CD4-positive, alpha-beta T cell treated with Interleukin-17A for 1 hour (primary cell): ENCODE results near the gene ARPC2.

Source experiments
- DNase-seq: peaks from one replicate; pipeline ENCODE4 v3.0.0-alpha.2; 2020

The ARPC2 gene

DNA sequence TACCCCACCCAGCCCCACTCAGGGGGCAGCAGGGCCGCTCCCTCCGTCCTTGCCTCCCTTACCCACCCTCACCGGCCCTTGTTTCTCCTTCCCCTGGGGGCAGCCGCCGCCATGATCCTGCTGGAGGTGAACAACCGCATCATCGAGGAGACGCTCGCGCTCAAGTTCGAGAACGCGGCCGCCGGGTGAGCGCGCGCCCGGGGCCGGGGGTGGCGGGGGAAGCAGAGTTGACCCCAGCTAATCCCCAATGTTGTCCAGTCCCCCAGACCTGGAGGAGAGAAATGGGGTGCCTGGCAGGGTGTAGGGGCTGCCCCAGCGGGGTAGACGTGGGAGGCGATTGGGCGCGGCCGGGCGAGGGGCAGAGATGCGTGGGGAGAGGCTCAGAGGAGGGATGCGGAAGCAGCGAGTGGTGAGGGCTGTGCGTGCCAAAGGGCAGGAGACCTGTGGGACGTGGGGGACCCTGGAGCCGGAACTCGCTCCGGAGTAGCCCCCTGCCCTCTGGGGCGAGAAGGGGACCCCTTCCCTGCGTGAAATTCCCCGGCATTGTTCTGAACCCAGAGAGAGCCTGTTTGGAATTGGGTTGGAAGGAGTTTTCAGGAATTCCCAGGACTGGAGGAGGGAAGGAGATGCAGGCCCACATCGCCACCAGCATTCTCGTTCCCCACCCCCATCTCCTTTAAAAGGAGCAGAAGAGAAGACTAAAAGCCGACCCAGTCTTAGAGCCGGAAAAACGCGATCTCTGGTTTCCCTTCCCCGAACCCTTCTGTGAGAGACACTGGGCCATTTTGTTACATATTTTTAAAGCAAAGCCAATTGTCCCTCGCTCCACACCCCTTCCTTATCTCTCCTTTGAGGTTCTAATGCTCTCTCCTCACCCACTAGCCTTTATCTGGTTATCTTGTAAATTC lies 625 bp downstream of the ARPC2 start:
- peak; percentile 70 for DNase-seq

DNA sequence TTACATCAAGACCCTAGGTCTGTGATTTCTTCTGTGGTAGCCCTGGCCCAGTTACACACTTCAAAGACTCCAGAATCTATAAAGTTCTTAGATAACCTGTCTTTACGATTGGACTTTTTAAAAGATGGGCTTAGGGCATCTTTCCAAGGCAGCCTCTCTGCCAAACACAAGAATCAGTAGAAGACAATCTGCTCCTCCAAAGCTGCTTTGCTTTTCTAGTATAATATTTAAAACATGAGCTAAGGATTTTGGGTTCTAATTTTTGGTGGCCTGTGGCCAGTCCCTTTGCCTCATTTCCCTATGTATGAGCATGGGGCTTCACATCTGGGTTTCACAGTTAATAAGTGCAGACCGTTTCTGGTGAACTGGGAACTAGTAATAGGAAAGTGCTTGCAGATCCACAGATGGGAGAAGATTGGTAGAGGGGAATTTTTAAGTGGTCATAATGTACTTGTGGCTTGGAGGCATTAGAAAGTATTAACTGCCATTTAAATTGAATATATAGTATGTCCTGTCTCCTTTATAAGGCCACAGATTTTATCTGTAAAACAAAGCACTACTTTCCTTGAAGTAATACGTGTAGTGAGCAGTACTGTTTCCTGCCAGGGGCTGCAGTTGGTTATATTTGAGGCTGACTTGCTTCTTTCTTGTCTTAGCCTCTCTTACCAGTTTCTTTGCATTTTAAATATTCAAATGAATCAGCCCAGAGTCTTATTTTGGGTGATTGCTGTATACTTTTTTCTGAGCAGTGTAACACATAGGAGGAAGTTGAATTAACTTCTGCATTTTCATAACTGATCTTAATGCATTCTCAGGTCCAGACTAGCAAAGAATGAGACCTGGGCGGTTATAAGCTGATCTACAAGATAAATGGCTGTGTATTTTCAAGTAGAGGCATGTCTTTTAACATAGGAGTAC lies 1.5 kb downstream of the ARPC2 start:
- DNase-seq = peak; percentile 60

DNA sequence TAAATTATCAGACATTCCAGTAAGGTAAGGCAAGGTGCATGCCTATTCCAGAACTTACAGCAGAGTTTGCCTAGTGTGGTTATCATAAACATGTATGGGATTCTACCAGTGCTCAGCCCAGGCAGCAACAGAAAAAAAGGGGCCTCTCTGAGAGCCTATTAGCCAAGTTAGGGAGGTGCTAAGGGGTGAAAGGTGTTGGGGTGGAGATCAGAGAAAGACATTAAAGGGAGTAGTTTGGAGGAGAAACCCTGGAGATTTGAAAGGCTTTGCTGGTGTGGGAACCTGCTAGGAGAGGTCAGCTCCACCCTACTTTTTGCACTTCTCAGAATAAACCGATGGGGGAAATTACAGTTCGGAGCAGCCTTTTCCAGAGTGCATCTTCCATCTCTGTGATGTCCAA lies 2.9 kb downstream of the ARPC2 start:
- no peak for DNase-seq

GRCh38 chr2:218221000-218221399 lies 4.0 kb downstream of the ARPC2 start:
- DNase-seq = no peak

DNA sequence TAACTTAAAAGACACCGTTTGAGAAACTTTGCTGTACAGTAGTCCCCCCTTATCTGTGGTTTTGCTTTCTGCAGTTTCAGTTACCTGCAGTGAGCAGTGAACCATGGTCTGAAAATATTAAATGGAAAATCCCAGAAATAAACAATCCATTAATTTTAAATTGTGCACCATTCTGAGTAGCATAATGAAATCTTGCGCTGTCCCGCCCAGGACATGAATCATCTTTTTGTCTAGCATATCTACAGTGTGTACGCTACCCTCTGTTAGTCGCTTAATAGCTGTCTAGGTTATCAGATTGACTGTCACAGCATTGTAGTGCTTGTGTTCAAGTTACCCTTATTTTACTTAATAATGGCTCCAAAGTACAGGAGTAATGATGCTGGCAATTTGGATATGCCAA lies 6.1 kb downstream of the ARPC2 start:
- peak; percentile 46 for DNase-seq

DNA sequence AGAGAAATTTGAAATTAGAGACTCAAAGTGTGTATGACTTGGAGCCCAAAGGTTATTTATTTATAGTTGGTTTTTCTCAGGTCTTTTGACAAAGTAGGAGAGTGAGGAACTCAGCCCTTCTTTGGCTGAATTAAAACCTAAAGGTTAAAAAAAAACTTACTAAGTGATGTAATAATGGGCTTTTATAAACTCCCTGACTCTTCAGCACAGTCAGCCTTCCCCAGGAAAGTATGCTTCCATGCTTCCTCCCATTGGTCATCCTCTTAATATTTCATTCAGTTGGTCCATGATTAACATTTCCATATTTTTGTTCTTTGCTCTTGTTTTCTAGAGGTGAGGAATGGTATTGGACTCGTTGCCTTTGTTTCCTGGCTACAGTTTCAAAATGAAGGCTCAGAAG lies 7.2 kb downstream of the ARPC2 start:
- DNase-seq = no peak

DNA sequence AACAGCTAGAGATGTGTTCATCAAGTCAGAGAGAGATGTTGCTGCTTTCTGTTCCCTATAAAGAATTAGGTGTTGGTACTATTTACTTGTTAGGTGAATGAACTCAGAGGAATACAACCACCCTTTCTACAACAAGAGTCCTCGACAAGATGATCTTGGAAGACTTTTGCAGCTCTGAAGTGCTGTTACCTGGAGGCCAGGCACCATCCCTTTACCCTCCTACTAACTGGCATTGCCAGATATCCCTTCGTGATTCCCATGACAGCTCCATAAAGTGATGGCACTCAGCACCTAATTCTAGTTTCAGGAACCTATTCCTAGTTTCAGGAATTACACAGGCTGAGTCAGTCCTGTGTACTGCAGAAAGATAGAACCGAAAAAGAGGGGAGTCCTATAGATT lies 9.9 kb downstream of the ARPC2 start:
- DNase-seq = no peak

- no peak for DNase-seq
Measured at GRCh38 chr2:218228366-218229090, 11.5 kb downstream of the ARPC2 start.

DNA sequence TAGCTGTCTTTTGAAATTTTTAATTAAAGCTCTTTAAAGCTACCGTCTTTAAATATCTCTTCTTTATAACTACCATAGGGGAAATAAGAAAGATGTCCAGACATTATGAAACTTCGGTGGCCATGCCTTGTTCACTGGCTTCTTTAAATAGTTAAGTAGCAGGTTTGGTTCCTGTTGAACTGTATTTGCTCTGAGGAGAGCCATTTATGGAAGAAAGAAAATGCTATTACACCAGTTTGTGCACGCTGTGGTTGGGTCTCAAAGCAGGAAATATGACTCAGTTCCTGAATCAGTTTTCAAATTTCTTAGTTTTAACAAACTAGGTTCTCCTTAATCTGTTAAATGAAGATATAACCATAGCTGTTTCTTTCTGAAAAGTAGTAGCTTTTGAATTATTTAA lies 12.2 kb downstream of the ARPC2 start:
- DNase-seq = peak; percentile 74

DNA sequence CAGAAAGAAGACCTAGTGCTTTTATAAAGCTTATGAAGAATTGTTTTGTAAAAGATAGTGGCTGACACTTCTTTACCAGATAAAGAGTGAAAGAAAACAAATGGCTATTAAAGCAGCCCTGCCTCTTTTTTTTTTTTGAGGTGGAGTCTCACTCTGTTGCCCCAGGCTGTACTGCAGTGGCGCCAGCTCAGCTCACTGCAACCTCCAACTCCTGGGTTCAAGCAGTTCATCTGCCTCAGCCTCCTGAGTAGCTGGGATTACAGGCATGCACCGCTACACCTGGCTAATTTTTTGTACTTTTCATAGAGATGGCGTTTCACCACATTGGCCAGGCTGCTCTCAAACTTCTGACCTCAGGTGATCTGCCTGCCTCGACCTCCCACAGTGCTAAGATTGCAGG lies 12.9 kb downstream of the ARPC2 start:
- no peak for DNase-seq

GRCh38 chr2:218230882-218231281 lies 13.9 kb downstream of the ARPC2 start:
- DNase-seq = peak; percentile 61

DNA sequence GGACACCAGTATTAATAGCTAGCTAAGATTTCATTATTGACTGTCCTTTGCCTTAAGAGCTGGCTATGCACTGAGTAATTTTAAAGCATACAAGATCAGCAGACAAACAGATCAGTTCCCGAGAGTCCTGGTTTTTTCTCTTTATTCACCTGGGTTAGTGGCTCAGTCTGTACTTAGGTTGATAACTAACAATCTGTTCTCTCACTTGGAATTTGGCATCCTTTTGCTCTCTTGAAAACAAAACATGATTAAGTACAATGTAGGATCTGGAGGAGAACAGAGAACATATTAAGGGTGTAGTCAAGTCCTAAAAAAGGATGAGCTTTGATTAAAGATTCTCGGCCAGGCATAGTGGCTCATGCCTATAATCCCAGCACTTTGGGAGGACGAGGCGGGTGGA lies 16.6 kb downstream of the ARPC2 start:
- DNase-seq = no peak

DNA sequence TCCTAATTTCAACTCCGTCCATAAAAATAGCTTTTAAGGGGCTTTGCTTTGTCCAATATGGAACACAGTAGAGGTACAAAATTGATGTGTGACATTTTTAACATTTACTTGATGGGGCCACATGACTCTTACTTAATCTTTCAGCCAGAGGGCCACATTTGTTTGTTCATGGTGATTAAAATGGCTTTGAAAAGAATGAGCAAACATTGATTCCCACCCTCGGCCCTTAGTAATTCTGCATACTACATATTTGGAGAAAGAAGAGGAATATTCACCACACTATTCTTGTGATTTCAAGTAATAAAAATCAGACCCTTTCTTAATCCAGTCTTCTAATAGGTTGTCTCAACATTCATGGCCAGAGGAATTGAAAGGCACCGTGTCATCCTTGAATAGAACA lies 17.5 kb downstream of the ARPC2 start:
- no peak for DNase-seq

DNA sequence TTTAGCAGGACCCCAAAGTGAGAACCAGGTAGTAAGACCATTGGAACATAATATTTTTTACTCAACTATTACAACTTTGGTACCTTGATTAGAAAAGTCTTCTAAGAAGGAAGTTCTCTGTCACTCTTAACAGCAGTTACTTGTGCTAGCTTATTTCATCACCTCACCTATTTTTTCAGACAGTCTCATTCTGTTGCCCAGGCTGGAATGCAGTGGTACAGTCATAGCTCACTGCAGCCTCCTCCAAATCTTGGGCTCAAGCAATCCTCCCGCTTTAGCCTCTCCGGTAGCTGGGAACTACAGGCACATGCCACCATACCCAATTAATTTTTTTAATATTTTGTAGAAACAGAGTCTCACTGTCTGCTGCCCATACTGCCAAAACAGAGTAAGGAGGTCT lies 18.0 kb downstream of the ARPC2 start:
- DNase-seq = no peak

GRCh38 chr2:218236829-218237228 lies 19.8 kb downstream of the ARPC2 start:
- no peak for DNase-seq

DNA sequence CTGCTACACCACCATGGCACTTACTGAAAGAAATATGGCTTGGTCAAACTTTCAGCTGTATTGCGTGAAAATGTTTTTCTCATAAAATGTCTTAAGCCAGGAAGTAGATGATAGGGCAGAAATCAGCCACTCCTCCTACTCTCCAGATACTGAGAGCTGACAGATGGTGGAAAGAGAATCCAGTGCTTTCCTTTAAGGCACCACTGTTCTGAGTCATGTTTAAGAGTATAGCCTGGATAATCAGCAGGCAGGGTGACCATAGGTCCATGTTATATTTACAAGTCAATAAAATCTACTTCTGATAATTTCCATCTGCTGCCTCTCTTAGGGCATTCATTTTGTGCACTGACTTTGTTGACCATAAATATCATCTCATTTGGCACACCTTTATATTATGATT lies 21.9 kb downstream of the ARPC2 start:
- no peak for DNase-seq

- no peak for DNase-seq
Measured at GRCh38 chr2:218244204-218244603, 27.2 kb downstream of the ARPC2 start.

- no peak for DNase-seq
Measured at GRCh38 chr2:218244665-218245064, 27.7 kb downstream of the ARPC2 start.

GRCh38 chr2:218245214-218245613 lies 28.2 kb downstream of the ARPC2 start:
- DNase-seq = no peak

DNA sequence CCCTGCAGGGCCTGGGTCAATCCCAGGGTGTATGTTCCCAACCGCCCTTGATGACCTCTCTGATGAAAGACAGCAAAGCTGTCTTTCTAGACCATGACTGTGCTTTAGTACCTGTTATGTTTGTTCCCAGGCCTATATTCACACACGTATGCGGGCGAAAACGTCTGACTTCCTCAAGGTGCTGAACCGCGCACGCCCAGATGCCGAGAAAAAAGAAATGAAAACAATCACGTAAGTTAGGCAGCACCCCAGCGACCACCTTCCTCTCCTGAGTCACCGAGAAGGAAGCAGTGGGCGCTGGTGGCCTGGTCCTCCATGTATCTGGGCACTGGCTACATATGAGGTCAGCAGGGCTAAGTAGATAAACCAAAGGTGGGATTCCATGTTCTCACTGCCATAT lies 32.7 kb downstream of the ARPC2 start:
- no peak for DNase-seq

GRCh38 chr2:218252509-218253231 lies 35.7 kb downstream of the ARPC2 start:
- DNase-seq = no peak

DNA sequence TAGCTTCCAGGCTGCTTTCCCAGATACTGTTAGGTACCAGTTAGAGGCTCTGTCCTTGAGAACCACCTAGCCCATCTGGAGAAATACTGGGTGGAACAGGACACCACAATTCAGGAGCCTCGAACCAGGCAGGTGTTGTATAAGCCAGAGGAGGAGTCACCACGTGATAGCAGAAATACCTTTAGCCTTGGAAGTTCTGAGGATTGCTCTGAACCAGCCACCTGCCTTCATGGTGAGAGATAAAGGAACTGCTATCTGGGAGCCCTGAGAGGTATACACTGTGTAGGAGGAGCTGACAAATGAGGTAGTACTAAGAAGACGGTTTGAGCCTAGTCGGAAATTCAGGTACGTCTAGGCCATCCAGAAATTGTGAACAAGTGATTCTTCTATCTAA lies 36.2 kb downstream of the ARPC2 start:
- no peak for DNase-seq

GRCh38 chr2:218255446-218255845 lies 38.5 kb downstream of the ARPC2 start:
- no peak for DNase-seq
